WTC11 (cell line): ENCODE measurements around the gene CSH1. TPM values are rescaled to one million over a fixed set of nuclear protein-coding genes. Genes with fewer than 3 reads are reported as not detected.

Source experiments
- ATAC-seq: fragments of 200-7000 bp; cut with Tn5 transposase; 2 replicates; pipeline ENCODE4 v1.10.0; 2021; ENCODE audit warnings: mild to moderate bottlenecking, moderate library complexity
- CTCF ChIA-PET: fragments of 300-600 bp; sonication (Branson Sonifier 250); formaldehyde crosslinking; loops from one replicate; lab custom pipeline; 2021; ENCODE audit warnings: antibody characterized with exemption; lab: Charles Lee
- POLR2A ChIA-PET: fragments of 350-600 bp; sonication (Branson Sonifier 250); formaldehyde crosslinking; loops from one replicate; lab custom pipeline; 2021; ENCODE audit warnings: antibody characterized with exemption; lab: Charles Lee
- DNase-seq: peaks from one replicate; pipeline ENCODE4 v3.0.0; 2021; ENCODE audit warnings: low spot score
- H3K27ac Mint-ChIP-seq: 2 replicates; pipeline ENCODE4 v1.8.0; 2021; ENCODE audit warnings: mixed read lengths
- H3K27me3 Mint-ChIP-seq: 2 replicates; pipeline ENCODE4 v1.8.0; 2021; ENCODE audit warnings: low read depth, mild to moderate bottlenecking, moderate library complexity, mixed read lengths
- H3K36me3 Mint-ChIP-seq: 2 replicates; pipeline ENCODE4 v1.8.0; 2021; ENCODE audit warnings: mixed read lengths
- H3K4me1 Mint-ChIP-seq: 2 replicates; pipeline ENCODE4 v1.8.0; 2022; ENCODE audit warnings: mixed read lengths
- H3K4me3 Mint-ChIP-seq: 2 replicates; pipeline ENCODE4 v1.8.0; 2021; ENCODE audit warnings: mild to moderate bottlenecking, moderate library complexity, mixed read lengths
- H3K9me3 Mint-ChIP-seq: 2 replicates; pipeline ENCODE4 v1.8.0; 2021; ENCODE audit warnings: mixed read lengths
- ATF1 ChIP-seq: sonication (generic); formaldehyde crosslinking; IDR thresholded peaks from 2 replicates; pipeline ENCODE4 v1.8.1; 2023; ENCODE audit warnings: mild to moderate bottlenecking, moderate library complexity, missing genetic modification reagents
- CTCF ChIP-seq: fragments of 200-600 bp; IDR thresholded peaks from 2 replicates; pipeline ENCODE4 v1.8.0; 2022; ENCODE audit warnings: antibody characterized with exemption
- ELF4 ChIP-seq: sonication (generic); formaldehyde crosslinking; IDR thresholded peaks from 2 replicates; pipeline ENCODE4 v1.8.1; 2022; ENCODE audit warnings: low read depth, mild to moderate bottlenecking, moderate library complexity, missing genetic modification reagents
- ERG ChIP-seq: fragments of 250-450 bp; sonication (Bioruptor Pico); IDR thresholded peaks from 2 replicates; pipeline ENCODE4 v1.8.0; 2021; ENCODE audit warnings: mild to moderate bottlenecking
- ESRRA ChIP-seq: sonication (generic); formaldehyde crosslinking; IDR thresholded peaks from 2 replicates; pipeline ENCODE4 v1.8.1; 2022; ENCODE audit warnings: mild to moderate bottlenecking, missing genetic modification reagents, borderline replicate concordance
- FOXJ3 ChIP-seq: sonication (generic); formaldehyde crosslinking; IDR thresholded peaks from 2 replicates; pipeline ENCODE4 v1.9.0; 2021; ENCODE audit warnings: missing genetic modification reagents, mild to moderate bottlenecking, borderline replicate concordance
- GABPB1 ChIP-seq: sonication (generic); formaldehyde crosslinking; IDR thresholded peaks from 2 replicates; pipeline ENCODE4 v1.8.1; 2023; ENCODE audit warnings: mild to moderate bottlenecking, missing genetic modification reagents
- GRHL2 ChIP-seq: fragments of 250-450 bp; sonication (Bioruptor Pico); IDR thresholded peaks from 2 replicates; pipeline ENCODE4 v1.8.0; 2022; ENCODE audit warnings: mild to moderate bottlenecking, moderate library complexity; ENCODE audit not compliant: insufficient replicate concordance, severe bottlenecking
- HMGXB4 ChIP-seq: sonication (generic); formaldehyde crosslinking; IDR thresholded peaks from 2 replicates; pipeline ENCODE4 v1.8.1; 2023; ENCODE audit warnings: mild to moderate bottlenecking, moderate library complexity, missing genetic modification reagents
- IRF1 ChIP-seq: sonication (generic); formaldehyde crosslinking; IDR thresholded peaks from 2 replicates; pipeline ENCODE4 v1.8.0; 2023; ENCODE audit warnings: missing genetic modification reagents
- MYBL2 ChIP-seq: sonication (generic); formaldehyde crosslinking; IDR thresholded peaks from 2 replicates; pipeline ENCODE4 v1.8.1; 2023; ENCODE audit warnings: mild to moderate bottlenecking, moderate library complexity, missing genetic modification reagents
- NR2C2 ChIP-seq: sonication (generic); formaldehyde crosslinking; IDR thresholded peaks from 2 replicates; pipeline ENCODE4 v1.8.0; 2022; ENCODE audit warnings: mild to moderate bottlenecking, missing genetic modification reagents
- NR3C1 ChIP-seq: sonication (generic); formaldehyde crosslinking; conservative IDR thresholded peaks from 2 replicates; pipeline ENCODE4 v1.8.1; 2023; ENCODE audit warnings: low read depth, mild to moderate bottlenecking, missing genetic modification reagents
- OVOL2 ChIP-seq: fragments of 250-450 bp; sonication (Bioruptor Pico); IDR thresholded peaks from 2 replicates; pipeline ENCODE4 v1.9.0; 2021; ENCODE audit warnings: mild to moderate bottlenecking, borderline replicate concordance
- SMAD4 ChIP-seq: sonication (generic); formaldehyde crosslinking; IDR thresholded peaks from 2 replicates; pipeline ENCODE4 v1.8.0; 2022; ENCODE audit warnings: mild to moderate bottlenecking, missing genetic modification reagents
- TEAD1 ChIP-seq: sonication (generic); formaldehyde crosslinking; IDR thresholded peaks from 2 replicates; pipeline ENCODE4 v1.8.0; 2022; ENCODE audit warnings: mild to moderate bottlenecking, missing genetic modification reagents
- TP53 ChIP-seq: sonication (generic); formaldehyde crosslinking; IDR thresholded peaks from 2 replicates; pipeline ENCODE4 v1.8.1; 2023; ENCODE audit warnings: mild to moderate bottlenecking, missing genetic modification reagents
- ZBTB21 ChIP-seq: sonication (generic); formaldehyde crosslinking; IDR thresholded peaks from 2 replicates; pipeline ENCODE4 v1.8.1; 2023; ENCODE audit warnings: mild to moderate bottlenecking, missing genetic modification reagents, borderline replicate concordance
- ZMAT4 ChIP-seq: fragments of 250-450 bp; sonication (Bioruptor Pico); IDR thresholded peaks from 2 replicates; pipeline ENCODE4 v1.9.0; 2021; ENCODE audit warnings: mild to moderate bottlenecking
- ZNF416 ChIP-seq: fragments of 250-450 bp; sonication (Bioruptor Pico); IDR thresholded peaks from 2 replicates; pipeline ENCODE4 v1.9.0; 2021; ENCODE audit warnings: mild to moderate bottlenecking, inconsistent platforms
- ZNF512 ChIP-seq: sonication (generic); formaldehyde crosslinking; IDR thresholded peaks from 2 replicates; pipeline ENCODE4 v1.8.1; 2022; ENCODE audit warnings: missing genetic modification reagents, borderline replicate concordance
- ZSCAN18 ChIP-seq: fragments of 250-450 bp; sonication (Bioruptor Pico); IDR thresholded peaks from 2 replicates; pipeline ENCODE4 v2.1.2; 2022; ENCODE audit warnings: mild to moderate bottlenecking, moderate library complexity
- total RNA-seq: library from RNA; stranded (reverse); gene quantifications from 3 replicates; pipeline ENCODE4 v1.2.3, GENCODE V29; 2021

The CSH1 gene
- total RNA-seq, 1 experiment from 2014 or later = not detected

- TF ChIP-seq HMGXB4 (CRISPR knock-in tag) = no peak
- no peak for TF ChIP-seq MYBL2 (CRISPR knock-in tag)
- TF ChIP-seq ZMAT4 (CRISPR knock-in tag) = no peak
- TF ChIP-seq OVOL2 (CRISPR knock-in tag) = no peak
Measured at GRCh38 chr17:63939401-63939800, 43.0 kb upstream of the CSH1 start (continued).

GRCh38 chr17:63937920-63938319 is 41.5 kb upstream of the CSH1 start:
- no peak overlapping the region for H3K27ac Mint-ChIP-seq
- no peak for TF ChIP-seq ATF1 (CRISPR knock-in tag)
- TF ChIP-seq IRF1 (CRISPR knock-in tag) = no peak
- no peak for TF ChIP-seq ZNF416 (CRISPR knock-in tag)
- TF ChIP-seq GABPB1 (CRISPR knock-in tag) = no peak
- TF ChIP-seq GRHL2 = no peak
- TF ChIP-seq ELF4 (CRISPR knock-in tag) = no peak
- TF ChIP-seq FOXJ3 (CRISPR knock-in tag) = no peak
- TF ChIP-seq ERG (CRISPR knock-in tag) = no peak
- TF ChIP-seq ZNF512 = no peak
- no peak for TF ChIP-seq TEAD1 (CRISPR knock-in tag)
- no peak for TF ChIP-seq NR2C2 (CRISPR knock-in tag)
- no peak for TF ChIP-seq TP53 (CRISPR knock-in tag)
- no peak for TF ChIP-seq NR3C1 (CRISPR knock-in tag)
- no peak for TF ChIP-seq ESRRA (CRISPR knock-in tag)
- no peak for TF ChIP-seq SMAD4 (CRISPR knock-in tag)
- TF ChIP-seq ZSCAN18 (CRISPR knock-in tag) = no peak
- TF ChIP-seq ZBTB21 = no peak
- TF ChIP-seq CTCF = no peak
- TF ChIP-seq, all 79 proteins: peak for 0
- POLR2A ChIA-PET = no interaction called here
- Mint-ChIP-seq H3K9me3 (no peaks in the 10 kb centered on the region), H3K36me3 (no peaks in the 10 kb centered on the region; the same call in 1 of the 2 replicates), H3K4me1 (peaks cover 5% of the 10 kb centered on the region), H3K4me3 (no peak overlapping the region), H3K27me3 (no peaks in the 10 kb centered on the region; the same call in 1 of the 2 replicates)
- DNase-seq = no peak
- no peak for ATAC-seq
- CTCF ChIA-PET = interaction anchor here (0.7 to 2.3 kb wide), 9 partner anchors 8 to 299 kb away, joined by 3 to 19 read pairs (median 4); partner anchors contain the start of gene GH1
